GM18526 (cell line): ENCODE results near the gene EGR1.

Experiments
- POLR2A ChIP-seq: IDR thresholded peaks from 3 replicates; pipeline ENCODE4 v1.6.1; 2011; ENCODE audit not compliant: insufficient read length; ENCODE audit errors: extremely low read depth

EGR1 gene

GRCh38 chr5:138489683-138490061, 24.4 kb downstream of the EGR1 start:
- TF ChIP-seq POLR2A, result no peak

GRCh38 chr5:138490648-138491283, 25.5 kb downstream of the EGR1 start:
- no peak for TF ChIP-seq POLR2A

GRCh38 chr5:138491284-138491648, 26.0 kb downstream of the EGR1 start:
- no peak for TF ChIP-seq POLR2A

- no peak for TF ChIP-seq POLR2A
Measured at GRCh38 chr5:138491669-138492559, 26.6 kb downstream of the EGR1 start.

- no peak for TF ChIP-seq POLR2A
Measured at GRCh38 chr5:138492560-138493045, 27.3 kb downstream of the EGR1 start.

GRCh38 chr5:138495351-138495750, 30.1 kb downstream of the EGR1 start:
- no peak for TF ChIP-seq POLR2A

GRCh38 chr5:138498376-138498775, 33.1 kb downstream of the EGR1 start:
- no peak for TF ChIP-seq POLR2A

GRCh38 chr5:138502121-138502520, 36.8 kb downstream of the EGR1 start:
- no peak for TF ChIP-seq POLR2A

GRCh38 chr5:138502521-138502920, 37.2 kb downstream of the EGR1 start:
- TF ChIP-seq POLR2A, result no peak

GRCh38 chr5:138503487-138504270, 38.4 kb downstream of the EGR1 start:
- TF ChIP-seq POLR2A, result no peak

- TF ChIP-seq POLR2A, result no peak
Measured at GRCh38 chr5:138504799-138505198, 39.5 kb downstream of the EGR1 start.

- no peak for TF ChIP-seq POLR2A
Measured at GRCh38 chr5:138506370-138507306, 41.4 kb downstream of the EGR1 start.

- no peak for TF ChIP-seq POLR2A
Measured at GRCh38 chr5:138508958-138509357, 43.7 kb downstream of the EGR1 start.

- TF ChIP-seq POLR2A, result no peak
Measured at GRCh38 chr5:138514021-138514420, 48.7 kb downstream of the EGR1 start.
